Stimulated activated CD8-positive, alpha-beta memory T cell treated with anti-CD3 and anti-CD28 coated beads, Interleukin-4, amount 100 ng/mL, for 48 hours (primary cell): Measurements from ENCODE around the gene GMFB.
"Not testable (repeated sequence)": the region's sequence is repeated elsewhere in the genome, so short reads cannot be mapped to it uniquely, and the experiment has no call there.

Source experiments
- DNase-seq: peaks from one replicate; pipeline ENCODE4 v3.0.0-alpha.2; 2020

The GMFB gene

GRCh38 chr14:54457609-54457996 lies 31.2 kb downstream of the GMFB start:
- no peak for DNase-seq

- DNase-seq: not testable (repeated sequence)
These were observed 31.8 kb downstream of the GMFB start for GRCh38 chr14:54456820-54457608.

- no peak for DNase-seq
These were observed 33.4 kb downstream of the GMFB start for GRCh38 chr14:54455363-54455762.

- not testable (repeated sequence) for DNase-seq
These were observed 34.8 kb downstream of the GMFB start for GRCh38 chr14:54453990-54454389.

GRCh38 chr14:54453252-54453651 lies 35.5 kb downstream of the GMFB start:
- DNase-seq: no peak

GRCh38 chr14:54451961-54452360 lies 36.8 kb downstream of the GMFB start:
- DNase-seq: no peak

- no peak for DNase-seq
These were observed 37.6 kb downstream of the GMFB start for GRCh38 chr14:54451121-54451601.

- DNase-seq: peak; percentile 43
These were observed 38.2 kb downstream of the GMFB start for GRCh38 chr14:54450535-54450934.

- no peak for DNase-seq
These were observed 41.5 kb downstream of the GMFB start for GRCh38 chr14:54447231-54447692.

GRCh38 chr14:54446161-54446693 lies 42.6 kb downstream of the GMFB start:
- no peak for DNase-seq

GRCh38 chr14:54444681-54445080 lies 44.1 kb downstream of the GMFB start:
- no peak for DNase-seq

- DNase-seq: no peak
These were observed 44.8 kb downstream of the GMFB start for GRCh38 chr14:54443981-54444380.

GRCh38 chr14:54442961-54443360 lies 45.8 kb downstream of the GMFB start:
- not testable (repeated sequence) for DNase-seq

- peak; percentile 98 for DNase-seq
These were observed 47.6 kb downstream of the GMFB start, which contains the start of gene CNIH1 for GRCh38 chr14:54440873-54441868. CNIH1 (minus strand) TSS chr14:54441374; CDS start chr14:54441327, 47 bp downstream.

GRCh38 chr14:54440476-54440872 lies 48.3 kb downstream of the GMFB start:
- no peak for DNase-seq

- no peak for DNase-seq
These were observed 48.7 kb downstream of the GMFB start for GRCh38 chr14:54440037-54440436.

GRCh38 chr14:54438703-54439102 lies 50.1 kb downstream of the GMFB start:
- no peak for DNase-seq

GRCh38 chr14:54437954-54438353 lies 50.8 kb downstream of the GMFB start:
- not testable (repeated sequence) for DNase-seq

GRCh38 chr14:54435500-54435981 lies 53.2 kb downstream of the GMFB start:
- DNase-seq: no peak

- DNase-seq: no peak
These were observed 60.3 kb downstream of the GMFB start for GRCh38 chr14:54428527-54428926.

GRCh38 chr14:54427871-54428270 lies 60.9 kb downstream of the GMFB start:
- DNase-seq: no peak

GRCh38 chr14:54425537-54426274 lies 63.1 kb downstream of the GMFB start:
- DNase-seq: no peak
